ENCODE results near the gene ANKRD39. TPM values are rescaled to one million over a fixed set of nuclear protein-coding genes. Genes with fewer than 3 reads are reported as not detected.

Gene ANKRD39
- total and polyA plus RNA-seq, 7 donors: 11.4 to 34.1 (median 14.8) TPM

DNA sequence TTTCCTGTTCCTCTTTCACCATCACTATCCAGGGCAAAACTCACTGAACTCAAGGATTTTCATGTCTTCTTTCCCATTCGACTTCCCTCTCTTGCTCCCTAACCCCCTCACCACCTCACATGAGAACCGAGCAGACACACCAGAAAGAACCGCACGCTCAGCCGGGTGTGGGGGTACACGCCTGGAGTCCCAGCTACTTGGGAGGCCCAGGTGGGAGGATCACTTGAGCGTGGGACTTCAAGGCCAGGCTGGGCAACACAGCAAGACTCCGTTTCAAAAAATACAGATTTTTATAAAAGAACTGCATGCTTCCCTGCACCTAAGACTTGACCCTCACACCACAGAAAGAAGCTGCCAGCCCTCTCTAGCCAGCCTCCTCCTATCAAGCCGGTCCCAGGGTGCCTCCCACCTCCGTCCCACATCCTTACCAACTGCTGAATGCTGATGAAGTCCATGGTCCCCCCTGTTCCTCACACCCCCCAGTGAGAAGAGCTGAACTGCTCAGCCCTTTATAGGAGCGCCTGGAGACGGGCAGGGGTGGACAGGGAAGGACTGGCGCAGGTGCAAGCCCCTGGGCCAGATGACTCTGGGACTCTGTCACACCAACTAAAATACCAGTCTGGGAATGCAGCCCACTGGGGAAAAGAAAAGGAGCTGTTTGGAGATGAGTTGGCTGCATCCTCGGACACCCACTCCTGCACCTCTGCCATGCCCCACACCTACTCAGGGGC, 14.1 kb downstream of the ANKRD39 start, which contains the start of gene ANKRD23:
ANKRD23 (minus strand) TSS at position 484 of the 731 bp plus-strand sequence; CDS start at position 455, 29 bp downstream.
- WGBS, 2 donors: 96% methylated on average over 14 of the region's 14 CpGs
- no peaks in the 10 kb centered on the region for H3K27me3 ChIP-seq
- no peak within 1 kb of the TSS for H3K4me3 ChIP-seq
- TF ChIP-seq, protein P1, sequence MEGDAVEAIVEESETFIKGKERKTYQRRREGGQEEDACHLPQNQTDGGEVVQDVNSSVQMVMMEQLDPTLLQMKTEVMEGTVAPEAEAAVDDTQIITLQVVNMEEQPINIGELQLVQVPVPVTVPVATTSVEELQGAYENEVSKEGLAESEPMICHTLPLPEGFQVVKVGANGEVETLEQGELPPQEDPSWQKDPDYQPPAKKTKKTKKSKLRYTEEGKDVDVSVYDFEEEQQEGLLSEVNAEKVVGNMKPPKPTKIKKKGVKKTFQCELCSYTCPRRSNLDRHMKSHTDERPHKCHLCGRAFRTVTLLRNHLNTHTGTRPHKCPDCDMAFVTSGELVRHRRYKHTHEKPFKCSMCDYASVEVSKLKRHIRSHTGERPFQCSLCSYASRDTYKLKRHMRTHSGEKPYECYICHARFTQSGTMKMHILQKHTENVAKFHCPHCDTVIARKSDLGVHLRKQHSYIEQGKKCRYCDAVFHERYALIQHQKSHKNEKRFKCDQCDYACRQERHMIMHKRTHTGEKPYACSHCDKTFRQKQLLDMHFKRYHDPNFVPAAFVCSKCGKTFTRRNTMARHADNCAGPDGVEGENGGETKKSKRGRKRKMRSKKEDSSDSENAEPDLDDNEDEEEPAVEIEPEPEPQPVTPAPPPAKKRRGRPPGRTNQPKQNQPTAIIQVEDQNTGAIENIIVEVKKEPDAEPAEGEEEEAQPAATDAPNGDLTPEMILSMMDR (IDR thresholded peaks at IDR 0.05): no peak
- TF ChIP-seq POLR2AphosphoS5 (IDR thresholded peaks at IDR 0.05) (no peak), EP300 (IDR thresholded peaks at IDR 0.05) (no peak)
- DNase-seq: no peak
- peaks cover 0 to 12% (median 12%) of the 10 kb centered on the region in 4 donors for H3K4me1 ChIP-seq
- H3K27ac ChIP-seq: no peak within 1 kb of the TSS
- intact Hi-C loops (cut with DNase I): no loop called here
- no peaks in the 10 kb centered on the region for H3K9me3 ChIP-seq
- H3K36me3 ChIP-seq: peaks cover 8 to 33% (median 12%) of the 10 kb centered on the region in 4 donors

DNA sequence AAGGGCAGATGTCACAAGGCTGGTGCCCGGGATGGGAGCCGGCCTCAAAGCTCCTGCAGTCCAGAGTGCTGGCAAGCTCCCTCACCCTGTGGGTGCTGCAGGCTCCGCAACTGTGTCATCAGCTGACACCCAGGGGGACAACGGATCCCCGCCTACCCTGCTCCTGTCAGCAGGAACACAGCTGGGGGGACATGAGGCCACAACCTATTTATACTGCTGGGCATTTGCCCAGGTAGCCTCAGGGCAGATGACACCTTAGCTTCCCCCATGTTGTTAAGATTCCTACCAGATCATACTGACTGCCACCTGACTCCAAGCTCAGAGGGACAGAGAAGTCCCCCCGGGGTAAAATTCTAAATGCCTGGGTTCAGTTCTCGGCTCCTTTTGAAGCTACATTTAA, 15.2 kb downstream of the ANKRD39 start:
- Histone ChIP-seq H3K4me1 (peaks cover 0 to 12% (median 12%) of the 10 kb centered on the region in 4 donors), H3K36me3 (peaks cover under 1 to 28% (median 2%) of the 10 kb centered on the region in 4 donors), H3K27me3 (no peaks in the 10 kb centered on the region), H3K27ac (no peak overlapping the region), H3K4me3 (no peak overlapping the region), H3K9me3 (no peaks in the 10 kb centered on the region)
- 90 to 92% methylated on average over 7 of the region's 7 CpGs for WGBS, 2 donors
- TF ChIP-seq EP300 (IDR thresholded peaks at IDR 0.05): no peak
- no peak for TF ChIP-seq POLR2A (IDR thresholded peaks at IDR 0.05)
- TF ChIP-seq POLR2AphosphoS5 (IDR thresholded peaks at IDR 0.05): no peak
- TF ChIP-seq, protein P1 (IDR thresholded peaks at IDR 0.05): no peak
- no peak for DNase-seq
- intact Hi-C loops (cut with DNase I): no loop called here

DNA sequence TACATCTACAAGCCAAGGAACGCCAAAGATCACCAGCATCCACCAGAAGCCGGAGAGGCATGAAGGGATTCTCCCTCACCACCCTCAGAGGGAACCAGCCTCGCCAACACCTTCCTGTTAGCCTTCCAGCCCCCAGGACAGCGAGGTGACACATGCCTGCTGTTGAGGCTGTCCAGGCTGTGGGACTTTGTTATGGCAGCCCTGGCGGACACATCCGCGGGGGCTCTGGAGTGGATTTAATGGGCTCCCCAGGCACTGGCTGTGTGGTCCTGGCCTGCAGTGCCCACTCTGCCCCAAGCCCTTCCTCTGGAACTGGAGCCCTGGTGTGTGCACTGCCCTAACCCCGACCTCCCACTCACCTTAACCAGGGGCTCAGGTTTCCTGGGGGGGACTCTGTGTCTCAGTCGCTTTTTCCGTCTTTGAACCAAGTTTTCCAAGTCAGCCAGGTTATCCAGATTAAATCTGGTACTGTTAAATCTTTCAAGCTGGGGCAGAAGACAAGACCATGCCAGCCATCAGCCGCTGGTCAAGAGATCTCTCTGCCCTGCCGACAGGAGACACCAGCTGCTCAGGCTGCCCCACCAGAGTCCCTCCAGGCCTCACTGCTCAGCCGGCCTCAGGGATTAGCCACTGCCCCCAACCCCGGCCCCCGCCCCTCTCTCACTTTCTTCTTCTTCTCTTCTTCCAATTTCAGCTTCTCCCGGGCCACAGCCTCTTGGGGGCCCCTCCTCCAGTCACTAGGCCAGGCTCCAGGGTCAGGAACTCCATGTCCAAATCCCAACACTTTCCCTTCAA, 15.9 kb downstream of the ANKRD39 start:
- no peak overlapping the region for H3K27ac ChIP-seq
- H3K4me1 ChIP-seq: peaks cover 0 to 12% (median 12%) of the 10 kb centered on the region in 4 donors
- H3K9me3 ChIP-seq: no peaks in the 10 kb centered on the region
- no peak for DNase-seq
- no peak overlapping the region for H3K4me3 ChIP-seq
- intact Hi-C loops (cut with DNase I): no loop called here
- H3K27me3 ChIP-seq: no peaks in the 10 kb centered on the region
- H3K36me3 ChIP-seq: peaks cover 0 to 26% (median 0%) of the 10 kb centered on the region in 4 donors
- peak in 2 of 4 donors; percentile 25 to 27 for TF ChIP-seq POLR2AphosphoS5 (IDR thresholded peaks at IDR 0.05)
- TF ChIP-seq, protein P1 (IDR thresholded peaks at IDR 0.05): no peak
- WGBS, 2 donors: 89 to 91% methylated on average over 16 of the region's 16 CpGs

DNA sequence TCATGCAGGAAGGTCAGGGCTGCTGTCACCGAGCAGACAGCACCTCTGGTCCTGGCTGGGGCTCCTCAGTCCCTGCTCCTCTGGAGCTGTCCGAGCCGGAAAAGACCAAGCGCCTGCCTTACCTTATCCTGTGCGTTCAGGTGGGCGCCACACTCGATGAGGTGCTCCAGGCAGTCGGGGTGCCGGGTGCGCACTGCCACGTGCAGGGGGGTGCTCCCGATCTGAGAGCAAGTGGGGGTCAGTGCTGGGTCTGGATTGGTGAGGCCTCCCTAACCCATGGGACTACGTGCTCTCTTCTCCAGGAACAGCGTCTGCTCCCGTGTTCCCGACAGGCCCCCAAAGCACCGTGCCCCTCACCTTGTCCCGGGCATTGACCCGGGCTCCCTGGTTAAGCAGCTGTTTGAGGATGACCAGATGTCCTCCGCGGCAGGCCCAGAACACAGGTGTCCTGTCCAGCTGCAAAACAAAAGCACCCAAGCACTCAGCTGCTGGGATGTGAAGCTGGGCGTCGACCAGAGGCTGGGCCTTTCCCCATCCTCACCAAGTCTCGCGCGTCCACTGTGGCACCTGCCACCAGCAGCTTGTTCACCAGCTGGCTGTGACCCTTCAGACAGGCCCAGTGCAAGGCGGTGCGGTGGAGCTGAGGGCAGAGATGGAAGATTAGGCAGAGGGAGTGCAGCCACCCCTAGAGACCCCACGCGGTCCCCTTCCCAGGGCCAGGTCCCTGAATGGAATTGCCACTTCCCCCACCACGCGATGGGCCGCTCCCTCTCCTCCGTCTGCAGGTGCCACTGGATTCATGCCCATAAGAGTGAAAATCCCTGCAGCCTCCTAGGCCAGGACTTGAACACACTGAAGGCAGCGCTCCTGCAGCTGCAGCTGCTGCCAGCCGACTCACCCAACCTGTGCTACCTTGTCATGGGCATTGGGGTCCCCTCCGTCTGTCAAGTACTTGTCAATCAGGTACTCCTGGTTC, 17.7 kb downstream of the ANKRD39 start:
- no peak overlapping the region for H3K27ac ChIP-seq
- peaks cover 0 to 12% (median 12%) of the 10 kb centered on the region in 4 donors for H3K4me1 ChIP-seq
- TF ChIP-seq EP300 (IDR thresholded peaks at IDR 0.05): no peak
- TF ChIP-seq, protein P1 (IDR thresholded peaks at IDR 0.05): no peak
- peak in 2 of 4 donors; percentile 19 to 20 for TF ChIP-seq POLR2AphosphoS5 (IDR thresholded peaks at IDR 0.05)
- no peak for TF ChIP-seq POLR2A (IDR thresholded peaks at IDR 0.05)
- no peaks in the 10 kb centered on the region for H3K9me3 ChIP-seq
- no peaks in the 10 kb centered on the region for H3K27me3 ChIP-seq
- intact Hi-C loops (cut with DNase I): no loop called here
- H3K36me3 ChIP-seq: peaks cover 0 to 17% (median 0%) of the 10 kb centered on the region in 4 donors
- WGBS, 2 donors: 86 to 90% methylated on average over 37 of the region's 37 CpGs
- DNase-seq: no peak
- H3K4me3 ChIP-seq: peak overlapping the region in 1 of 4 donors; percentile 16
